HG03066 (cell line): ENCODE results near the gene PPP1R3C.

Experiments
- ATAC-seq: cut with Tn5 transposase; IDR thresholded peaks from one replicate; pipeline ENCODE4 v1.9.1; 2021; ENCODE audit warnings: low read depth; ENCODE audit not compliant: unreplicated experiment

The PPP1R3C gene

DNA sequence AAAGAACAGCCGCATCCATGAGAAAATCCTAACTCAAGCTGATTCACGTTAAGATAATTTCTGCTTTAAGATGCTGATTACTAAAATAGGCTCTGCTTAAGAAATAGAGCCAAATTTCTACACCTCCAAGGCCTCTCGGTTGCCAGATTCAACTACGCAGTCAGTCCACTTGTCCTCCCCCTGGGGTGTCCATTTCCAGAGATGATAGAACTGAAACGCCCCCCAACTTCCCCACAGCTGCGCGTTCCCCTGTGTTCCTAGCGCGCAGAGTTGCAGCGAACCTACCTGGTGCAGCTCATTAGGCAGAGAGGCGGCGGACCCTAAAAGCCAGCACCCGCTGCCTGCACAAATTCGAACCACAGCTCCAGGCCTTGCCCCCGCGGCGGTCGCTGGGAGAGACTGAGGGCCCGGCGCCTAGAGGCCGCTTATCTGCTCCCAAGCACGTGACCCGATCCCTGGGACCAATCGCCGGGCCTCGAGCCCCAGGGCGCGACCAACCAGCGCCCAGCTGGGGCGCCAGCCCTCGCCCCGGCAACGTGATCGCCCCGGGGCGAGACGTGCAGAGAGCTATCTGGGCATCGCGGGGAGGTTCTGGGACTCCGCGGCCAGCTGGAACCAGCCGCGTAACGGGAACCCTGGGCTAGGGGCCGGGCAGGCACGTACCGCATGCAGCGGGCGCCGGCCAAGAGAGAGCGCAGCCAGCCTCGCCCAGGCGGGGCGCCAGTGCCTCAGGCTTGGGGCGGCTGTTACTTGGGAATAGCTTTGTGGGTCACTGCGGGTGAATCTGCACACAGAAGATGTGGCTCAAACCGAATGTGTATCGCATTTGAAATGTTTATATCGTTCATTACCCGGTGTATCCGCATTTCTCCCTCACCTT lies at the start of gene PPP1R3C:
TSS of gene PPP1R3C (minus strand) at position 401 of the 880 bp plus-strand sequence. CDS start at position 299, 102 bp downstream.
- no peak for ATAC-seq

DNA sequence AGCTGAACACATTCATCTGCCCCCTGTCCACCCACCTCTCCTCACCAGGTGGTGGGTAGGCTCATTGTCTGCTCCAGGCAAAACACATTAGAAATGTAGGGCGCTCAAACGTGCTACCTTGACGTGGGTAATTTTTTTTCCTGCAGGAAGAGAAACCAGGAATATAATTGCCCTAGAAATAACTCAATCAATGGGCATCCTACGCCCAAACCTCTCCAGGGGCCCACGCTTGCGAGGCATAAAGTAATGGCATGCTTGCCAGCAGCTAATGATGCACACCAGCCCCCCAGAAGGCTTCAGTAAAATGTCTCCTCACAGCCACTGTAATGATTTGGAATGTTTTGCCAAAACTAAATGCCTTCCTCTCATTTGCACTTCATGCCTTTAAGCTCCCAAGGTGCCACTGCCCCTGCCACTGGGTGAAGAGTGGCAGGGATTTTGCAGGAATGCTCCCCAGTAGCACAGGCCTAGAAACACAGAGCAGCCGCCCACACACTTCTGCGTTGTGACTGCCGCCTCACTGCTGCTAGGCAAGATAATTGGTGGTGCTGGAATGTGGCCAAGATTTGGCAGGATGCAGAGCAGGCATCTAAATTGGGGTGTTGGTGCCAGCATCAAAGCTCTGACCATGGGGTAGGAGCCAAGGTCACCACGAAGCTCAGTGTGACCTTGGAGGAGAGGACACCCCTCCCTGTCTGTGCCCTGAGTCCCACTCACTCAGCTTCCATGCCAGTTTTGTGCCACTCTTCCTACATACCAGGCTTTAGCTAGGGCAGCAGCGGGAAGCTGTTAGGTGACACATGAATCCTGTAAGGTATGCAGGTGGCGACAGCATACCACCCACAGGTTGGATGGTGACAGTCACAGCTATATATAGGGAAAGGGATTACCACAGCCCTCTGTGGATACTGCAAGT lies 48.7 kb upstream of the PPP1R3C start:
- ATAC-seq = no peak

DNA sequence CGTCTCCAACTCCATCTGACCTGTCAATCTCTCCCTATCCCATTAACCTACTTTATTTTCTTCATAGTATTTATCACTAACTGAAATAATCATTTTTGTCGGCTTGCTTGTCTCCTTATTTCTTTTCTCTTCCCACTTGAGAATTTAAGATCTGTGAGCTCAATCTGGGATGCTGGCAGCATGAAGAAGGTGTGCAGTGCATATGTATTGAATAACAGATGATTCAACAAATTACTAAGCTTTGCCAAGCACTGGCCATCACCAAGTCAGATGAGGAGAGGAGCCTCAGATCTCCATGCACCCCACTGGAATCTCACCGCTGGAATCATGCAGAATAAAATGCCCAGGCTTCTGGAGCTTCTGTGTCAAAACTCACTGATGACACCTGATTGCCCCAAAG lies 47.6 kb upstream of the PPP1R3C start:
- ATAC-seq = no peak

DNA sequence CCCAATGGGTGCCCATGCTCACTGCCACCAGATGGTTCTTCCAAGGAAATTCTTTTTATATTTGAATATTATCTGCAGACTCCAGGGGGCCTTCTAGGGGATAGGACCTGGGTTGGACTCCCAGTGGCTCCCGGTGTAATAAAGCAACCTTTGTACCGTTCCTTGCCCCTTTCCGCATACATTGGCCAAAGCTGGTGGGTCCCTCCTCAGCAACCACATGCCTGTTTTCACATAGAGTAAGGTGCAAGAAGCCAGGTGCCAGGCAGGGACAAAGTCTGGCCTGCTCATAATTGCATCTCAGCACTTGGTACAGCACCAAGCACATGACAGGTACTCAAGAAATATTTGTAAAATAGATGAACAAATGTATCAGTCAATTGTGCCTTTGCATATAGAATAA lies 46.4 kb upstream of the PPP1R3C start:
- ATAC-seq = no peak

DNA sequence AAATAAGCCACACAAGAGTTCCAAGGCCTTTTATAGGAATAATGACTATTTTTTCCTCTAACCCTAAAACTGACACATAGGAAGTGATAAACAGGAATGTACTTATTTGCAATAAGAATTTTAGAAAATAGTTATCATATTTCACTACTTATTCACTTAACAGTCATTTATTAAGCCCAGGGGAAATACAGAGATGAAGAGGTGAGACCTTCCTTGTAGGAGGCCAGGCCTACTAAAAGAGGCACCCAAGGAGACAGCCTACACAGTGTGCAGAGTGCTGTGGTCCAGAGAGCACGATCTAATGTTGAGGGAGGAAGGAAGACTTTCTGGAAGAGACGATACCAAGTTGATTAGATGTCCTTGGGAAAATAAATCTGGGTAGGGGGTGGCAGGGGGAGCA lies 45.0 kb upstream of the PPP1R3C start:
- ATAC-seq = no peak

DNA sequence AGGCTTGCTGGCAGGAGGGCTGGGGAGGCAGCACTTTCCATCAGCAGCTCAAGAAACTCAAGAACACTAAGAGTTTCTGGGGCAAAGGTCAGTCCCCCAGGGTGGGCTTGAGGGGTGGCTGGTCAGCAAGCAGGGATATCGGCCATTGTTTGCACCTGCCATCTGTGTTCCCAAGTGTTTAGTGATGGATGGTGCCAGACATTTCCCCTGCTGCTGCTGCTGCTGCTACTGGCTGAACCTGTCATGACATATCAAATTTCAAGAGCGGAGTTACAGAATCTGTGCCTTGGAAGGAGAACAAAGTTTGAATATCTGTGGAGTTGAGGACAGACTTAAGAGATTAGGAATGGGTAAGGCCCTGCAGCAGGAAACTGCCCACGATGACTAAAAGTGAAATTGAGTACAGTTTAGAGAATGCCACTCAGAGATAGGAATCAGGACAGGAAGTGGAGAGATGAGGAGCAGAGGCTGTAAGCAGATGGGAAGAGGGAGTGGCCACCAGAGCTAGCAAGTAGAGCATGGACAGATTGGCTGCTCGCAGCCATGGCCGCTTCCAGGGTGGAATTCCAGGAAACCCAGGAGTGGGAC lies 39.2 kb upstream of the PPP1R3C start:
- no peak for ATAC-seq

DNA sequence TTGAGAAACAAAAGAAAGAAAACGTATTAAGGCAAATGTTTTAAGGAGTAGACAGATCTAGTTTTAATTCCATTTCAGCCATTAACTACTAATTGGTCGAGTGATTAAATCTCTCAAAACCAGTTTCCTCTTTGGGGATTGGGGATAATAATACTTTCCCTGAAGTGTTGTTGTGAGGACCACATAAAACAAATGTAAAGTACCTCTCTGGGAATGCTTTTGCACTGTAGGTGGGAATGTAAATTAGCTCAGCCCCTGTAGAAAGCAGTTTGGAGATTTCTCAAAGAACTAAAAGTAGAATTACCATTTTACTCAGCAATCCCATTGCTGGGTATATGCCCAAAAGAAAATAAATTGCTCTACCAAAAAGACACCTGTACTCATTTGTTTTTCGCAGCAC lies 36.0 kb upstream of the PPP1R3C start:
- ATAC-seq = no peak

DNA sequence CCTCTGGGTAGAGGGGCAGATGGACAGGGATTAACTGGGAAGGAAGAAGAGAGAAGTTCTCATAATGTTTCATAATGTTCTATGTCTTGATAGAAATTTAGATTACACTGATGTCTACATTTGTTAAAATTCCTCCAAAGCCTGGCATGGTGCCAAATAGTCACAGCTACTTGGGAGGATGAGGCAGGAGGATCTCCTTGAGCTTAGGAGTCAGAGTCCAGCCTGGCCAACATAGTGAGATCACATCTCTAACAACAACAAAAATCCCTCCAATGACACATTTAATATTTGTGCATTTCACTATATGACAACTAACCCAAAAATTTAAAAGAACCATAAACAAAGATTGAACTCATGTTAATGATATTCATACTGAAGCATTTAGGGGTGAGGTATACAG lies 33.0 kb upstream of the PPP1R3C start:
- ATAC-seq = no peak

DNA sequence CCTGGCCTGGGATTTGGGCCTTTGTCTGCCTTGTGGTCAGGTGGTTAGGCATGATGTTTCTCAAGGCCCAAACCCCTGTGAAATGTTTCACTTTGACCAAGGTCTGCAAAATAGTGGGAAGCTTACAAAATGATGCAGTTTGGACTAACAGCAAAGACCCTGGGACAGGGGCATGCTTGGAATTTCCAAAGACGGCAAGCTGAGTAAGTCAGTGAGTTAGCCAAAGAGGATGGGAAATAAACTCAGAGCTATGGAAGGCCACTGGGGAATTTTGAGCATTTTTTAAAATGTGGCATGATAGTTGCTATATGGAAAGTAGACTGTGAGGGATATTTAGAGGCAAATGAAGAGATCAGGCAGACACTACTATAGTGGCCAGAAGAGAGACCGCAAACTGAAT lies 31.6 kb upstream of the PPP1R3C start:
- ATAC-seq = no peak

DNA sequence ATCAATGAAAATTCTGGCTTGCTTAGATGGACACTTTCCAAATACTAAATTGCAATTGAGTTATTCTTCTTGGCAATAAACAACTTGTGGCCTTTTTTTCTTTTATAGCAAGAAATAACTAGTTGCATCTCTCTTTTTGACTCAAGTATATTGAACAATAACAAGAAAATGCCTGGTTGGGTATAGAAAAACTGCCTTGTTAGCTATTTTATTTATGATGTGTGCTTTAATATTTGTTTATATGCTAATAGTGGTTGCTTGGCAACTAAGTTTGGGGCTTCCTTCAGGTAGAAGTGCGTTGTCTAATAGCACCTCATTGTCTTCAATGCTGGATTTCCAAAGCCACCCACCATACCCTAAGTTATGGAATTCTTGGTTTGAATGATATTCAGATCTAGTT lies 30.1 kb upstream of the PPP1R3C start:
- ATAC-seq = no peak

DNA sequence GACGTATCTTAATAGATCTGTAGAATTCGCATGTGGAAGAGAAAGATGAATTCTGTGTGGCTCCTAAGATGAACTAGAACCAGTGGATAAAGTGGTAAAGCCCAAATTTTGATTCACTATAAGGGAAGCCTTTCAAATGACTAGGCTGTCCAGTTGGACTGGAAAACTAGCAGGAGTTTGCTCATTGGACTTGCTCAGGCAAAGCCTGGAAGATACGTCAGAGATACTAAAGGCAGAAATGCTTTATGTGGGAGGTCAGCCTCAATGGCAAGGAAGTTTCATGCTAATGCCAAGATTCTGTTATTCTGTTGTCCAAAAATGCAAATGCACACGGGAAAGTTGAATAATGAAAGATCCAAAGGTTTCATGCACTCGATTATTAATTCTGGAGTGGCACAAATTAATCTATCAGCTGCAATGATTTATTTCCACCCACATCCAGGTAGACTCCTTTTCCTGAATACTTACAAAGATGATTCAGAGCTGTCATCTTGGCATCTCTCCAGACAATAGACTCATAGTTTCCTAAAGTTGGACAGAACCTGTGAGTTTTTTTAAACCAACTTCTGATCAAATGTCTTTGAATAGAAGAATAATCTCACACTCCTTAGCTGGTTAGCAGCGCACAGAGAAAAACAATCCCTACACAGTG lies 20.5 kb upstream of the PPP1R3C start:
- ATAC-seq = no peak

DNA sequence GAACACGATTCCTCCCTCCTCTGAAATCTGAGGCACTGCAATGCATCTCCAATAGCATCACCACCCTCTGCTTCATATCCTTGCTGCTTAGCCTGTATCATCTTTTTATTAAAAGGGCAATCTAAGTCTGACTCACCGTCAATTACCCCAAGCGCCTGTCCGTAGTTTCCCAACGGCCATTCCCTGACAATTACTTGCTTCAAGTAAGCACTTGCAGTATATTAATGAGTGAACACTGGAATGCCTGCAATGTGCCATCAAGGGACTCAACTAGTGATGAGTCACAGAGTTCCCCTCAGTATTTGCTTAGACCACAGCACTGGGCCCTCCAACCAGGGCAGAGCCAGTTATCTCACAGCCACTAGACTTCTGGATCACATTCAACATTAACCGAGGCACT lies 19.5 kb upstream of the PPP1R3C start:
- no peak for ATAC-seq

DNA sequence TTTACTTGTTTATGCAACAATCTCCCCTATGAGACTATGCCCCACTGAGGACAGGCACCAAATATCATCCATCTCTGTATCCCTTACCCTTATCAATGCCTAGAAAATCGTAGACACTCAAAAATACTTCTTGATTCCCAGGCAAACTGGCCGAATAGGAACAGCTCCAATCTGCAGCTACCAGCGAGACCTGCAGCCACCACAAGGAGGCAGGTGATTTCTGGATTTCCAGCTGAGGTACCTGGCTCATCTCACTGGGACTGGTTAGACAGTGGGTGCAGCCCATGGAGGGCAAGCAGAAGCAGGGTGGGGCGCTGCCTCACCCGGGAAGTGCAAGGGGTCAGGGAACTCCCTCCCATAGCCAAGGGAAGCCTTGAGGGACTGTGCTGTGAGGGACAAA lies 10.8 kb upstream of the PPP1R3C start:
- no peak for ATAC-seq

DNA sequence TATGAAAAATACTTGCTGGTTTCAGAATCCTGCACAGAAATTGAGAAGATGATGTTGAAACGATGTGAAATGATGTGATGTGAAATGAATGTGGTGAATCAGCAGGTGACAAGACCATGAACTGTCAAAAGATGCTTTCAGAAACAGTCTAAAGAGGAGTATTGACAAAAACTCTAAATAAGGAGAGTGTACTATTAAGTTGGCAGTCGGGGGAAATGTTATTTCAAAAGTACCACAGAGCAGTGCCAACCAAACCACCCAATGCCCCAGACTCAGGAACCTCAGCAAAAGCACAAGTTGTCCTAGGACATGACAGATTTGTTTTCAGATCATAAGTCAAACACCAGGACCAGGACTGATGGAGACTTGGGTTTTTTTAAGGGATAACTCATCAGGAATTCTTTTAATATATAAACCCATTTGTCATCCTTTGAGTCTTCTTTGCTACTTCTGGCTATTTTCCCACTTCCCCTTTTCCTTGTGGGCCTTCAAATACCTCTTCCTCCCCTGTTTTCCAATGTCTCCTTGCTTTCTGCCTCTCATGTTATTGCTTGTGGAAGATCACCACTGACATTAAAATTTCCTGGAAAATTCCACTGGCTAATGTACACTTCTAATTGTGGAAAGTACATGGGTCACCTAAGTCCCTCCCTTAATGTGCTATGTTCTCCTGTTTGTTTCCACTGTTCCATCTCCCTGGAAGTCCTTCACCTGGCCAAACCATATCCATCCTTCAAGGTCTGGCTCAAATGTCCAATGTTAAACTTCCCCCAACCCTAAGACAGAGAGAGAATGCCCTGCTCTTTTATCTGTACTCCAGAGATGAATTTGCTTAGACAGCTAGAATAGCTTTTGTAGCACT lies 10.2 kb upstream of the PPP1R3C start:
- ATAC-seq = no peak

DNA sequence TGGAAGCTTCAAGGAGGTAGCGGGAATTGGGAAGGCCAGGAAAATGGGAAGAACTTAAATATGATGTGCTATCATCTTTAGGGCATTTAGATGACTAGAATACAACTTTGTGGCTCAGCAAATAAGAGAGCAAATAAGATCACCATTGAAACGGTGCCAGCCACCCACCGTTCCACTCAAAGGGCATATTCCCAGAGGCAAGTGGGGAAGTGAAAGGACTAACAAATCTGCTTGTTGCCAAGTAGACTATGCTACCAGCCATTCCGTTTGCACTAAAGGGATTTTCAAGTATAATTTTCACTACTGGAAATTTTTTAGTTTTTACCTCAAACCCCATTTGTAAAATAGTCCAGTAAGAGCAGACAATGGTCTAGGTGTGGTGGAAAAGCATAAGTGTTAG lies 4.0 kb upstream of the PPP1R3C start:
- no peak for ATAC-seq

DNA sequence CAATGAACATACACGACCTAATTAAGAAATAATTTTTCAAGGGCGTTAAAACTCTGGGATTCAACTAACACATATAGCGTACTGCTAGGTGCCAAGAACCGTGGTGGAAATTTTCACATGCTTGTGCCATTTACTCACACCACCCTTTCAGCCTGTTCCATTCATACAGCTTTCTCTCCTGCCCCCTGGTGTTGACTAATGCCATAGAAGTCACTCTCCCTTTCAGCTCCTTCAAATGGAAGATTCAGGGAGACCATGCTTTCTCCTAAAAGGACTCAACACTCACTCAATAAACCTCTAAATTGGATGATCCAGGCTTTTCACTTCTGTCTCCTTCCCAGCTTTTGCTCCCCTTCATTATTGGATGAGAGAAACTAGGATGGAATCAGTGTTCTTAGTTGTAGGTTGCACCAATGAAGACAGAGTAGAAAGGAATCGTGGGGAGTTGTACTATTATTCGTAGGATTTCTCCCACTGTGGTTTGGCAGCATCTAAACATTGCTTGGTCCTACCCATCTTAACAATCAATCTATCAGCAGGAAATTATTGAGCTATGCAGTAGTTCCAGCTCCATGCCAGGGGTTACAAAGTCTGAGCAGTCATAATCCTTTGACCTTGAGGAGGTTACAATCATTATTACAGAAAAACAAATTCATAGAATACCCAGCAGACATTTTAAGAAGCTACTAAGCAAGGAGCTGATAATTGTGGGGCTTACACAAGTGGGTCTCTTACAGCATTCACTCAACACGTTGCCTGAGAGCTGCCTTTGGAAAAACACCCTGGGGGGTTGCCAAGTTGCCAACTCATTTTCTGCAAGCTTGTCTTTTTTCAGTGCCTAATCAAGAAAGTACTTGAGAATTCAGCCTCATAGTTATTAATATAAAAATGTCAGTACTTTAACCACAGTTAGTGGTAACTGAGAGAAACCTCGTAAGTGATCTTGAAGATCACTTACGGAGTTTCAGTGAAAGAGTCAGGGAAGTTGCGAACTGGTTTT lies 2.8 kb upstream of the PPP1R3C start:
- no peak for ATAC-seq

DNA sequence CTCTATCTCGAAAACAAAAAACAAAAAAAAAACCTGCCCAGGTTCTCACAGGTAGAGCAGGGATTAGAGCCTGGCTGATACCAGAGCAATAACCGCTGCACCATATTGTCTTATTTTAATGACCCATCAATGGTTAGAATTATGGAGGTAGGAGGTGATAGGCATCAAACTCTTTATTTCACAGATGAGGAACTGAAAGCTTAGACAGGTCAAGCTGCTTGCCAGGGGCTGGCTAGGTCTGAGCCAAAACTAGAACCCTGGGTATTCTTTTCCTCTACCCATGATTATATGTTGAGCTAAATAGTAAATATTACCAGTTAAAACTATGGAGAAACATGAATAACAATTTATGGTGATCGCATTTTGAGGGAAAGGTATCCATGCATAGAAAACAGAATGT lies 2.0 kb upstream of the PPP1R3C start:
- ATAC-seq = no peak

DNA sequence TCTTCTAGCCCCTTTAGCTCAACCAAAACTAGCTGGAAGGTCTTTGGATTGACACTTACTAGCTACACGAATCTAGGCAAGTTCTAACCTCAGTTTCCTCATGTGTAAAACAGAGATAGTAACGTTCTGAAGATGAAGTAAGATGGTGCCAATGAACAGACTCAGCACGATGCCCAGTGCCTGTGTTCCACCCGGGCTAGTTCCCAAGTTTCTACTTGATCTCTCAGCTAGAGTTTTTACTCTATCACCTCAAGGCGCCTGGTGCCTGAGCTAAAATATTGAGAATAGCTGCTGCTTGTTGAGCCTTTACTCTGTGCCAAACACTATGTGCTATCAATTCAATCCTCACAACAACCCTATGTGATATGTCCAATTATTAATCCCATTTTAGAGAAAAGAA lies 1.4 kb upstream of the PPP1R3C start:
- no peak for ATAC-seq

DNA sequence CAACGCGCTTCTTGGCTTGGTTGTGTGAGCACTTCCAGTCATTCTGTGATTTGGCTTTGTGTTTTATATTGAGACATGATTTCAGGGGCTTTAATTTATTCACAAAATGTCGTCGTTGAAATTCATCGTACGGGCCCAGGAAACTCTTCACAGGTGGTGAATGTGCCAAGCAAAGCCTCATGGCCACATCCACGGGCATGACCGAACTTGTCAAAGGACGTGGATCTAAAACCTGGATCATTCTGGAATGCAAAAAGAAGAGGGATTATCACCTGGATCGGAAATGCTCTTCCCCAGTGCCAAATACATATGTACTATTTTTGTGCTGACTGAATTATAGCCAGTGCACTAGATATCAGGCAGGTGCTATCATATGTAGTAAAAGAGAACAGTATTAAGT lies 2.2 kb downstream of the PPP1R3C start:
- no peak for ATAC-seq
